ENCODE results near the gene EDNRB. TPM values are rescaled to one million over a fixed set of nuclear protein-coding genes. Genes with fewer than 3 reads are reported as not detected.
A peak's percentile ranks its signal among the peaks of the same experiment; 100 is the strongest.
"Not testable (repeated sequence)": the region's sequence is repeated elsewhere in the genome, so short reads cannot be mapped to it uniquely, and the experiment has no call there.

Gene EDNRB
- total RNA-seq, result not detected

DNA sequence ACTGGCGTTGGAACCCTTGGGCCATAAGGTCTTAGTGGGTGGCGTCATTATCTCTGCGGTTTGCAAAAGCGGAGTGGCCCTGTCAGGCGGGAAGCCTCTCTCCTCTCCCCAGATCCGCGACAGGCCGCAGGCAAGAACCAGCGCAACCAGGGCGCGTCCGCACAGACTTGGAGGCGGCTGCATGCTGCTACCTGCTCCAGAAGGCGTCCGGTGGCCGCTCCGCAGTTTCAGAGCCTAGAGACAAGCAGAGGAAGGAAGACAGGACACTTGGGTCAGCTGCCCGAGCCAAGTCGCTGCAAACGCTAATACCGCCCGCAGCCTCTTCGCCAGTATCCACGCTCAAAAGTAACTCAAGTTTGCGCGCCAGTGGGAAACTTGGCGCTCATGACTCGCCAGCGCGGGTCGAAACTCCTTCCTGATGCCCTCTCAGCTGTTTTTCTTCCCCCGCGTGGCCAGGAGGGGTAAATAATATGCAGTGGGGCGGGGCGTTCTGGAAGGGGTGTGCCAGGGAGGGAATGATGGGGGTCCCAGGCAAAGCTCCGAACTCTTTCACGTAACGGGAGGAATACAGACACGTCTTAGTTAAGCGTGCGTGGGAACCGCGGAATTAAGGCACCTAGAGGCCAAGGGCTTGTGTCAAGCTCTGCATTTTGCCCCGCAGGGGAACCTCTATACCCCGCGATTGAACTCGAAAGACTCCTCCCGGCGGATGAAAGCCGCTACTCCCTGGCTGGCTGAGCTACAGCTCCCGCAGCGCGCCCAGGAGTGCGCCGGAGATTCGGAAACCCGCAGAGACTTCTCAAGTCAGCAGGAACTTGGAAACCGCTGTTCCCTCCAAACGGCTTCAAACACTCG lies at the start of gene EDNRB:
Gene EDNRB (minus strand): TSS at position 441 of the 855 bp plus-strand sequence. CDS start 258 bp downstream, at position 183.
- Mint-ChIP-seq H3K4me3 (peak within 1 kb of the TSS; percentile 14), H3K27ac (no peak within 1 kb of the TSS), H3K36me3 (ENCODE audit: low read depth) (no peaks in the 10 kb centered on the region), H3K27me3 (peaks cover 18% of the 10 kb centered on the region), H3K9me3 (no peaks in the 10 kb centered on the region), H3K4me1 (no peaks in the 10 kb centered on the region)
- ChIA-PET POLR2A (no interaction called here), CTCF (interaction anchor here (0.7 kb wide), 1 partner anchor 203 kb away, joined by 3 read pairs; no protein-coding TSS in a partner anchor)
- peak; percentile 16 for DNase-seq

DNA sequence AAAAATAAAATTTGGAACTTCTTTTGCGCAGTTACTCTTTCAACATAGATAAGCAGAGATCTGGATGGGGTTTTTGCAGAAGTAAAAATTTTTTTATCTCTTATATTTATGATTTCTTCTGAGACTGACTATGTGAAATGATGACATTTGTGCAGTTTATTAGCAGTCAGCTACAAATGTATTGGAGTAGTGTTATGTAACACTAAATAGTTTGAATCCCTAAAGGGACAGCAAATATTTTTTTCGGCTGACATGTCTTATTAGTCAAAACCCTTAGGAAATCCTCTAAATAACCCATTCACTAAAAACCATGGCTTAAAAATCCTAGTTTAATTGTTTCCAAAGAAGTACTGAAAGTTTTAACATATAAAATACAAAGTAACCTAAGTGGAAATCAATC lies 48.0 kb upstream of the EDNRB start:
- no peaks in the 10 kb centered on the region for H3K36me3 Mint-ChIP-seq (ENCODE audit: low read depth)
- CTCF ChIA-PET, result no interaction called here
- H3K27me3 Mint-ChIP-seq, result peaks cover 2% of the 10 kb centered on the region
- H3K9me3 Mint-ChIP-seq, result no peaks in the 10 kb centered on the region
- no peak overlapping the region for H3K27ac Mint-ChIP-seq
- POLR2A ChIA-PET, result no interaction called here
- H3K4me1 Mint-ChIP-seq, result no peaks in the 10 kb centered on the region
- DNase-seq, result no peak
- H3K4me3 Mint-ChIP-seq, result no peak overlapping the region

DNA sequence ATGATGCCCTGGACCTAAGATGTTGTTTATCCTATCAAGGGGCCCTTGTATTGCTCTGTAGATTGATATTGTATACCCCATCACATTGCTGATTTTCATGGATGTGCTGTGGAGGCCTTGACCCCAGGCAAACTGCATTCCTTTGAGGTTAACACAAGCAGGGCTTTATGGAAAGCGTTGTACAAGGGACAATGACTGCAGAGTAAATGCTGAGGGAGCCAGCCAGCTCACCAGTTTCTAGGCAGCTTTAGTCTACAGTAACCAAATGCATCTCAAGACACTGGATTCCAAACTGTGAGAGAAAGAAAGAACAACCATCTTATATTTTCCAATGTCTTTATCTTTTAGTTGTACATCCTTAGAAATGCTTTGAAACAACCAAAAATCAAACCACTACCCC lies 34.1 kb upstream of the EDNRB start:
- Mint-ChIP-seq H3K4me1 (no peaks in the 10 kb centered on the region), H3K9me3 (no peaks in the 10 kb centered on the region), H3K36me3 (ENCODE audit: low read depth) (no peaks in the 10 kb centered on the region), H3K4me3 (no peak overlapping the region), H3K27me3 (peaks cover 2% of the 10 kb centered on the region), H3K27ac (no peak overlapping the region)
- no peak for DNase-seq
- ChIA-PET POLR2A (no interaction called here), CTCF (no interaction called here)

DNA sequence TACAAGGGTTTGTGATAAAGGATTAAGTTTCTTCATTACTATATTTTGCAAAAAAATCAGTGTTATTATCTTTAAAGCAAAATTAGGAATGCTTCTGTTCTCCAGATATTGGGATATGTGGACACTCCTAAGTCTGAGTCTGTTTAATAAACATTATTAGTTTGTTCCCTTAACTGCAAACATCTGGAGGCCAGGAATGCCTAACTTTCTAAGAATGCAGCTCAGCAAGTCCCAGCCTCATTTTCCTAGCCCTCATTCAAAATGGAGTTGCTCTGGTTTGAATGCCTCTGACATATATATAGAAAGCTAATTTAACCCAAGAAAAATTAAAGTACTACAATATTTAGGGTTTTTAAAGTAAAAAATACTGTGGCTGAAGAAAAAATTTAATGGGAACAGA lies 33.6 kb upstream of the EDNRB start:
- no peak overlapping the region for H3K27ac Mint-ChIP-seq
- CTCF ChIA-PET, result no interaction called here

DNA sequence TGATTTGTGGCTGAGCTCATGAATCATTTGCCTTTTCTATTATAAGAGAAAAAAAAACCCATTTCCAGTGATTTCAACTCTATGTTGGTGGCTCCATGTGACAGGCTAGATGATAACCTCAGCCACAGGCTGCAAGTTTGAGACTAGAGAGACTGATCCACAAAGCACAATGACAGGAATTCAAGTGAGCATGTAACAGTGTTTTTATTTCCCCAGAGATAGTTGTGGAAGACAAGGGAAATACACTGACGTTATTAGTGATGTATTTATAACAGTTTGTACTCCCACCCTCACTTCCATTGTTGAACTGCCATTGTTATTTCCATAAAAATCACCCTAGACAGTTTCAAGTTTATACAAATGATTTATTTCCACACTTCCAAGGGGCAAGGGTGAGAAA lies 27.9 kb upstream of the EDNRB start:
- no peaks in the 10 kb centered on the region for H3K9me3 Mint-ChIP-seq

More for the DNA sequence above, 33.6 kb upstream of the EDNRB start:
- Mint-ChIP-seq H3K4me3 (no peak overlapping the region), H3K27me3 (peaks cover 2% of the 10 kb centered on the region), H3K4me1 (no peaks in the 10 kb centered on the region), H3K36me3 (ENCODE audit: low read depth) (no peaks in the 10 kb centered on the region), H3K9me3 (no peaks in the 10 kb centered on the region)
- POLR2A ChIA-PET, result no interaction called here
- no peak for DNase-seq

DNA sequence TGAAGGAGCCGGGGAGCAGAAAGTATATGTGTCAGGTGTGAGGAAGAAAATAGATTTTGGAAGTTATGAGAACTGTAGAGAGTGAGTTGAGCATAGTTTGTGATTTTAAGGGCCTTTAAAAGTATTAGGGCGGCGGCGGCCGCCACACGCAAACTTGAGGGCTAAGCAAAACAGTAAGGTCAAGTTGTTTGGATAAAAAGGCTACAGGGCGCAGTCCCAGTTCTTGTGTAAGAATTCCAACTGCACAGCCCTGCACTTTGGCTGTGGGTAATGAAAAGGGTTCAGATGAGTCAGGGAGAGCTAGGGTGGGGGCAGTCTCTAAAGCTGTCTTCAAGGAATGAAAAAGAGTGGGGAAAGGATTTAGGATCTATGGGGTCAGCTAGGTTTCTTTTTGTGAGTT lies 16.4 kb upstream of the EDNRB start:
- H3K36me3 Mint-ChIP-seq (ENCODE audit: low read depth); H3K9me3 Mint-ChIP-seq; DNase-seq; POLR2A ChIA-PET; CTCF ChIA-PET; H3K4me1 Mint-ChIP-seq; H3K4me3 Mint-ChIP-seq; H3K27me3 Mint-ChIP-seq; H3K27ac Mint-ChIP-seq: not testable (repeated sequence)

More for the DNA sequence above, 27.9 kb upstream of the EDNRB start:
- ChIA-PET CTCF (no interaction called here), POLR2A (no interaction called here)
- no peaks in the 10 kb centered on the region for H3K36me3 Mint-ChIP-seq (ENCODE audit: low read depth)
- peaks cover 2% of the 10 kb centered on the region for H3K27me3 Mint-ChIP-seq
- H3K27ac Mint-ChIP-seq, result no peak overlapping the region
- H3K4me3 Mint-ChIP-seq, result no peak overlapping the region
- DNase-seq, result no peak
- H3K4me1 Mint-ChIP-seq, result no peaks in the 10 kb centered on the region

DNA sequence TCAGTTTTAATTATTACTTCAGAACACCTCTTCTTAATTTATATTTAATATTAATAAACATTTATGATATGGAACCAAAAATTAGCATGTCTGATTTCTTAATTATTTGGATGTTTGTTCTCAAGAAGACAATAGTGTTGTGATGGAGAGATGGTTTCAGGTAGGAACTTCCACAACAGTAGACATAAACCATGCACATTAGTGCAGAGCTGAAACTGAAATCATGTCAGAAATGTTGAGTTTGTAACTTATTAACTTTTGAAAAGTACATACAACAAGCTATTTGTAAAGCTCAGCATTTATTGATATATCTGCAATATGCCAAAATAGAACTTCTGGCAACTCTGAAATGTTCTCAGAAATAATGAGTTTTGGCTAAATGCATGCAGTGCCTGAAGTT lies 11.8 kb upstream of the EDNRB start:
- ChIA-PET POLR2A (no interaction called here), CTCF (no interaction called here)
- no peak overlapping the region for H3K4me3 Mint-ChIP-seq
- no peak for DNase-seq
- no peaks in the 10 kb centered on the region for H3K9me3 Mint-ChIP-seq
- no peaks in the 10 kb centered on the region for H3K36me3 Mint-ChIP-seq (ENCODE audit: low read depth)
- H3K27me3 Mint-ChIP-seq, result peaks cover 16% of the 10 kb centered on the region
- H3K27ac Mint-ChIP-seq, result no peak overlapping the region
- peaks cover 14% of the 10 kb centered on the region for H3K4me1 Mint-ChIP-seq

DNA sequence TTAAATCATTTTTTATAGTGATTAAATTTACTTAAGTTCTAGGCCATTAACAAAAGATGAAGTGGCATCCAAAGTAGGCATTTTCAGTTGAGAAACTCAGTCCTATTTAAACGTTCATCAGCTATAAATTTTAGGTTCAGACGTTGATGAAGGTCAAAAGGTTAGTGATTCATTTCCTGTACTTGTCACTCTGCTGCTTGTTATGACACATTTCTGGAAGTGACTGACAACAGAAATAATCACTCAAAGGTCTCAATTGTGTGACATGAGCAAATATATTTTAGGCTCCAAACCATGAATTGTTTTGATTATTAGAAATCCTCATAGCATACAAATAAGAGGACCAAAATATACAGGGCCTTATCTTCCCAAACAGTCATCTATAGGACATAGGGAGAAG lies 10.3 kb upstream of the EDNRB start:
- Mint-ChIP-seq H3K27ac (no peak overlapping the region), H3K36me3 (ENCODE audit: low read depth) (no peaks in the 10 kb centered on the region), H3K9me3 (no peaks in the 10 kb centered on the region), H3K4me1 (peaks cover 14% of the 10 kb centered on the region), H3K4me3 (no peak overlapping the region), H3K27me3 (peaks cover 26% of the 10 kb centered on the region)
- POLR2A ChIA-PET, result interaction anchor here (0.6 kb wide), 1 partner anchor 19 kb away, joined by 3 read pairs; no protein-coding TSS in a partner anchor
- CTCF ChIA-PET, result interaction anchor here (1.3 kb wide), 1 partner anchor 118 kb away, joined by 3 read pairs; no protein-coding TSS in a partner anchor
- no peak for DNase-seq

DNA sequence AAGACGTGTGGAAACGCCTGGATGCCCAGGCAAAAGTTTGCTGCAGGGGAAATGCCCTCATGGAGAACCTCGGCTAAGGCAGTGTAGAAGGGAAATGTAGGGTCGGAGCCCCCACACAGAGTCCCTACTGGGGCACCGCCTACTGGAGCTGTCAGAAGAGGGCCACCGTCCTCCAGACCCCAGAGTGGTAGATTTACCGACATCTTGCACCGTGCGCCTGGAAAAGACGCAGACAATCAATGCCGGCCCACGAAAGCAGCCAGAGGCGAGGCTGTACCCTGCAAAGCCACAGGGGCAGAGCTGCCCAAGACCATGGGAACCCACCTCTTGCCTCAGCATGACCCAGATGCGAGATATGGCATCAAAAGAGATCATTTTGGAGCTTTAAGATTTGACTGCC lies 7.0 kb upstream of the EDNRB start:
- Mint-ChIP-seq H3K27me3 (peaks cover 29% of the 10 kb centered on the region), H3K4me3 (no peak overlapping the region), H3K36me3 (ENCODE audit: low read depth) (no peaks in the 10 kb centered on the region), H3K27ac (no peak overlapping the region), H3K4me1 (peaks cover 14% of the 10 kb centered on the region), H3K9me3 (no peaks in the 10 kb centered on the region)
- POLR2A ChIA-PET, result no interaction called here
- CTCF ChIA-PET, result no interaction called here
- no peak for DNase-seq

DNA sequence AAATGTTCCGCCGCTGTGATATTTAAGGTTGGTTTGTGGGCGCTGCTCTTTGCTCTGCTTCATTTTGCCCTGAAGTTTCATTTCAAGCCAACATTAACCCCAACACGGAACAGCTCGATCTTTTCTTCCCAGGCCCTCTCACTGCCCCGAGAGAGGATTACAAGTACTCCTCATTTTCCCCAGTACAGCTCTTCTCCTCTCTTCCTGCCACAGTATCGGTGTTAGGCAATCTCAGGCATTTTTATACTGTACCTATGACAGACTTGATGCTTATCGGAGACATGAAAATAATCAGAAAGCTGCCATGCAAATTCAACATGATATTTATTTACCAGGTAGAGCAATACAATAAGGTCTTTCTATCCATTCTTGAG lies 1.3 kb upstream of the EDNRB start:
- Mint-ChIP-seq H3K4me1 (no peaks in the 10 kb centered on the region), H3K36me3 (ENCODE audit: low read depth) (no peaks in the 10 kb centered on the region), H3K27ac (no peak overlapping the region), H3K4me3 (no peak overlapping the region), H3K9me3 (no peaks in the 10 kb centered on the region), H3K27me3 (peaks cover 28% of the 10 kb centered on the region)
- CTCF ChIA-PET, result no interaction called here
- POLR2A ChIA-PET, result no interaction called here
- DNase-seq, result no peak

DNA sequence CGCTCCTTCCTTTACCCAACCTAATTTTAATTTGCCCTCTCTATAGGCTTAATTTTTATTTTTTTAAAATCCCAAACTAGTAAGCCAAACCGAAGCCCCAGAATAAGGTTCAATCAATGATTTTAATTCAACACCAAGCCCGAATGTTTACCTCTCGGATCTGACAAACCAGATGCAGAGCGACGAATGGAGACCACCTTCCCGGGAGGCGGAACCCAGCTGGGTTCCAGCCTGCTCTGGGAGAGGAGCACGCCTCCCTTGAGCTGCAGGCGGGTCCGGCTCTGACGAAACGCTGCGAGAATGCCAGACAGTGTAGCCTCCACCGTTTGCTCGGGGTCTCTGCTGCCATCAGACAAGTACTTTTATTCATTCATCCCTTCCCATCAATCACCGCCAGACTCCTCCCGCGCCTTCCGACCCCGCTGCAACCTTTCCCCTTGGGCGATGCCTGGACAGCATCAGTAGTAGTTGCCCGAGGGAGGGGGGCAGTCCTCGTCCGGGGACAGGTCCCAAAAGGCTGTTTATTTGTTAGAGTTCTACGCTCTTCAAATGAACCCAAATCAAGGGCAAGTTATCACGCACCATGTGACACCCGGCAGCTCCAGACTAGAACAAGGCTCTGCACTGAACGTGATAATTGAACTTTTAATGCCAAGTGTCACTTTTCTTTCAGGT lies 752 bp upstream of the EDNRB start:
- DNase-seq, result no peak
- CTCF ChIA-PET, result no interaction called here
- Mint-ChIP-seq H3K4me3 (no peak overlapping the region), H3K4me1 (no peaks in the 10 kb centered on the region), H3K27me3 (peaks cover 23% of the 10 kb centered on the region), H3K36me3 (ENCODE audit: low read depth) (no peaks in the 10 kb centered on the region), H3K9me3 (no peaks in the 10 kb centered on the region), H3K27ac (no peak overlapping the region)
- POLR2A ChIA-PET, result no interaction called here

DNA sequence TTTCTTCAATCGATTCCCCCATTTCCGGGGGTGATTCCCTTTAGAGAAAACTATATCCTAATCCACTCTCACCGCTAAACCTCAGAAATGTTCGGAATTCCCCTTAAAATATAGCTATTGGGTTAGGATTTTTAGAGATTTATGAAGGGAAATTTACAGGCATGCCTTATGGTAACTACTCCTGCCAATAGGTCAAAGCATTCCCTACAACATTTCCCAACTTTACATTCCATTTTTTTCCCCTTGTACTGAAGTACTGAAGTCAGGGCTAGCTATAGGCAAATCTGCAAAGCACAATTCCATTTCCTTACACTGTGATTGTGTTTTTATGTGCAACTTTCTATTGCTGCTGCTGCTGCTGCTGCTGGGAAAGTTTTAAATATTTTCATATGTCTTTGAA lies 2.1 kb downstream of the EDNRB start:
- no peaks in the 10 kb centered on the region for H3K9me3 Mint-ChIP-seq
- ChIA-PET POLR2A (no interaction called here), CTCF (no interaction called here)
- no peaks in the 10 kb centered on the region for H3K4me1 Mint-ChIP-seq
- no peak overlapping the region for H3K4me3 Mint-ChIP-seq
- no peaks in the 10 kb centered on the region for H3K36me3 Mint-ChIP-seq (ENCODE audit: low read depth)
- H3K27me3 Mint-ChIP-seq, result peaks cover 11% of the 10 kb centered on the region
- no peak for DNase-seq
- H3K27ac Mint-ChIP-seq, result no peak overlapping the region

DNA sequence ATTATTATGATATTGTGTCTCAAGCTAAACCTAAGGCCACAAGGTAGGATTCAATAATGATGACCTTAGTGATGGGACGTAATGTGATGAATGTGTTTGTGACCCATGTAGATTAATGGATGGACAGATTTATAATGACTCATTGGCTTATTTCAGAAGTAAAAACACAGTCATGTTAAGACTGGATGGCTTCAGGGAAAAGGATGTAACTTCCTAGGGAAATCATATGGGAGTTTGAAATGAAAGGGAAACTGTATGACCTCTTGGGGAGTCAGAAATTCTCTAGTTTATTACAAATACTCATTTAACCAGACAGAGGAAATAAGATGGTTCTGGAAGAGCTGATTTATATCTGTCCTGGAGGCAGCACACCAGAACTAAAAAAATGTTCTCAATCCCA lies 2.9 kb downstream of the EDNRB start:
- no peaks in the 10 kb centered on the region for H3K9me3 Mint-ChIP-seq
- no peaks in the 10 kb centered on the region for H3K36me3 Mint-ChIP-seq (ENCODE audit: low read depth)
- peaks cover 9% of the 10 kb centered on the region for H3K27me3 Mint-ChIP-seq
- DNase-seq, result no peak
- no peak overlapping the region for H3K27ac Mint-ChIP-seq
- H3K4me3 Mint-ChIP-seq, result no peak overlapping the region
- POLR2A ChIA-PET, result no interaction called here
- CTCF ChIA-PET, result no interaction called here
- no peaks in the 10 kb centered on the region for H3K4me1 Mint-ChIP-seq

DNA sequence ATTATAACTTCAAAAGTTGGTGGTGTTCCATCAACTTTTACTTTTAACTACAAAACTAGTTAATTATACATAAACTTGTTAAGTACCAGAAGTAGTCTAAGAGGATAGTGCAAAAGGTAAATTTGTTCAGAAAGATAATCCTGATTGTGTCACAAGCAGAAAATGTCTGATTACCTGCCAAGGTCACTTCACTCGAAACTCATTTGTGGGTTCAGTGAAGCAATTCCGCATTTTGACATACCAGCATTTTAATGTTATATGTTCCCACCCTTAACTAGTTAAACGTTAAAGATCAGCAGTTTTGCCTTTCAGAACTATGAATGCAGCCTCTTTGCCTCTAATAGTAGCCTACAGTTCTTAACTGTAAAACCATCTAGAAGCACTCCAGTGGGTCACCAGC lies 5.6 kb downstream of the EDNRB start:
- POLR2A ChIA-PET, result no interaction called here
- peaks cover 9% of the 10 kb centered on the region for H3K27me3 Mint-ChIP-seq
- H3K9me3 Mint-ChIP-seq, result no peaks in the 10 kb centered on the region
- no peak overlapping the region for H3K4me3 Mint-ChIP-seq
- no peaks in the 10 kb centered on the region for H3K36me3 Mint-ChIP-seq (ENCODE audit: low read depth)
- no peak overlapping the region for H3K27ac Mint-ChIP-seq
- CTCF ChIA-PET, result no interaction called here
- no peak for DNase-seq
- H3K4me1 Mint-ChIP-seq, result no peaks in the 10 kb centered on the region

Data from activated CD4-positive, alpha-beta memory T cell treated with anti-CD3 and anti-CD28 coated beads, Interleukin-2, amount 10 ng/mL, durations not matched to agents 7 days and 5 days (primary cell).